ENCODE data around the gene SRSF3.

GRCh38 chr6:36610041-36610955 lies 16.1 kb downstream of the SRSF3 start:
- TF ChIP-seq CTCF (IDR thresholded peaks at IDR 0.05) (no peak), ZFP36 (IDR thresholded peaks at IDR 0.05; ENCODE audit: borderline replicate concordance, partially characterized antibody) (no peak), ELK1 (IDR thresholded peaks at IDR 0.05; ENCODE audit: low read depth, low read length) (no peak), POLR2A (IDR thresholded peaks at IDR 0.05; ENCODE audit: low read length) (no peak), RFX5 (IDR thresholded peaks at IDR 0.05) (no peak), REST (IDR thresholded peaks at IDR 0.05) (no peak)

Measured in A549 (cell line).